Kidney (tissue), 14 donors: Measurements from ENCODE around the gene DTX4. TPM values are rescaled to one million over a fixed set of nuclear protein-coding genes. Genes with fewer than 3 reads are reported as not detected.
A peak's percentile ranks its signal among the peaks of the same experiment; 100 is the strongest.

ENCODE experiments used
- DNase-seq, 5 donors: peaks; one replicate each; pipeline ENCODE4 v3.0.0-alpha.2; 2013 to 2020
- FAIRE-seq: peaks from 2 replicates; lab custom pipeline; 2012; peaks lifted over from hg19 to GRCh38; lab: Jason Lieb, UNC
- H3K27ac ChIP-seq, 2 donors: one replicate each; pipeline ENCODE4 v1.7.0; 2013; ENCODE audit warnings: low read depth in 2 of 2, low read length in 2 of 2, inconsistent platforms in 1 of 2
- H3K27me3 ChIP-seq: one replicate; pipeline ENCODE4 v1.7.1; 2013; ENCODE audit warnings: low read length, inconsistent platforms; ENCODE audit not compliant: control insufficient read depth, insufficient read depth
- H3K36me3 ChIP-seq, 3 donors: one replicate each; pipeline versions ENCODE4 v1.7.0 to v1.7.1; 2013; ENCODE audit warnings: low read length in 3 of 3, control low read depth in 1 of 3, inconsistent platforms in 1 of 3; ENCODE audit not compliant: insufficient read depth in 3 of 3, control insufficient read depth in 2 of 3
- H3K4me1 ChIP-seq, 3 donors: one replicate each; pipeline versions ENCODE4 v1.7.0 to v1.7.1; 2013; ENCODE audit warnings: low read length in 3 of 3, inconsistent platforms in 1 of 3, low read depth in 1 of 3; ENCODE audit not compliant: control insufficient read depth in 2 of 3, insufficient read depth in 2 of 3
- H3K4me3 ChIP-seq, 3 donors: one replicate each; pipeline versions ENCODE4 v1.7.0 to v1.8.1; 2013; ENCODE audit warnings: low read length in 3 of 3, control low read depth in 1 of 3, inconsistent platforms in 1 of 3
- H3K9ac ChIP-seq, 3 donors: one replicate each; pipeline versions ENCODE4 v1.7.0 to v1.7.1; 2013; ENCODE audit warnings: low read length in 3 of 3, control low read depth in 1 of 3, inconsistent platforms in 1 of 3
- H3K9me3 ChIP-seq, 3 donors: one replicate each; pipeline versions ENCODE4 v1.7.0 to v1.7.1; 2013; ENCODE audit warnings: low read length in 3 of 3, control low read depth in 1 of 3, inconsistent platforms in 1 of 3; ENCODE audit not compliant: control insufficient read depth in 2 of 3, insufficient read depth in 1 of 3
- CTCF ChIP-seq: IDR thresholded peaks from 3 replicates; pipeline ENCODE4 v1.5.1; 2012; ENCODE audit warnings: mild to moderate bottlenecking, moderate library complexity, borderline replicate concordance; ENCODE audit not compliant: insufficient read depth; ENCODE audit errors: extremely low read depth
- intact Hi-C: fragments of 100-400 bp; cut with DNase I; formaldehyde crosslinking; loops from one replicate; pipeline ENCODE4 v1.11.1; 2022
- polyA plus RNA-seq: library from polyadenylated mRNA; stranded (reverse); fragments of 350-450 nt; fragmentation: Illumina TruSeq; extraction: RNeasy Lipid Tissue Mini Kit (QIAGEN cat#74804); gene quantifications from one replicate; pipeline ENCODE4 v1.2.3, GENCODE V29; 2014; ENCODE audit warnings: low read depth, low replicate concordance; ENCODE audit not compliant: insufficient read depth
- total RNA-seq: library from RNA; stranded (reverse); fragmentation: NEBNext Ultra II Directional; extraction: Animal tissue kit (Norgen Biotek cat#: 25700); gene quantifications from one replicate; pipeline ENCODE4 v1.2.1, GENCODE V29; 2021
- donor health status: control.
- donor health status: control.
- donor health status: control.
- donor health status: control.
- donor health status: control.
- donor health status: DM: yes; HTN: yes; CAD: no.
- donor health status: Normal renal cell carcinoma (clear cell type).

DTX4 gene
- total and polyA plus RNA-seq, 2 donors from 2014 or later: 7.2 to 21.8 TPM

- FAIRE-seq (no peak), DNase-seq (no peak)
- Histone ChIP-seq H3K27me3 (no peaks in the 10 kb centered on the region), H3K9ac (no peak overlapping the region), H3K27ac (no peak overlapping the region), H3K4me3 (no peak overlapping the region), H3K4me1 (peaks cover 0 to 3% (median 0%) of the 10 kb centered on the region in 3 donors), H3K36me3 (no peaks in the 10 kb centered on the region), H3K9me3 (no peaks in the 10 kb centered on the region)
- intact Hi-C loops: no loop called here
- TF ChIP-seq CTCF: no peak
Observed at GRCh38 chr11:59222464-59223060, 50.6 kb downstream of the DTX4 start.

- H3K9ac ChIP-seq: no peak overlapping the region
- DNase-seq: no peak
- no peaks in the 10 kb centered on the region for H3K27me3 ChIP-seq
- no peaks in the 10 kb centered on the region for H3K9me3 ChIP-seq
- H3K4me1 ChIP-seq: peaks cover 0 to 3% (median 0%) of the 10 kb centered on the region in 3 donors
- FAIRE-seq: no peak
- H3K27ac ChIP-seq: peak overlapping the region in 1 of 2 donors; percentile 15
- no peak overlapping the region for H3K4me3 ChIP-seq
- no peak for TF ChIP-seq CTCF
- no peaks in the 10 kb centered on the region for H3K36me3 ChIP-seq
- intact Hi-C loops: no loop called here
Observed at GRCh38 chr11:59223177-59223576, 51.2 kb downstream of the DTX4 start.

- DNase-seq: peak in 1 of 5 donors; percentile 25
- Histone ChIP-seq H3K4me1 (peaks cover 0 to 3% (median 0%) of the 10 kb centered on the region in 3 donors), H3K27ac (peak overlapping the region; percentile 13 to 54), H3K9ac (no peak overlapping the region), H3K27me3 (no peaks in the 10 kb centered on the region), H3K4me3 (no peak overlapping the region), H3K9me3 (no peaks in the 10 kb centered on the region), H3K36me3 (no peaks in the 10 kb centered on the region)
- TF ChIP-seq CTCF: no peak
- FAIRE-seq: no peak
- intact Hi-C loops: no loop called here
Observed at GRCh38 chr11:59223611-59224010, 51.7 kb downstream of the DTX4 start.
